SK-N-SH (cell line): ENCODE measurements around the gene ZNF628. TPM values are rescaled to one million over a fixed set of nuclear protein-coding genes. Genes with fewer than 3 reads are reported as not detected.

Experiments used
- CTCF ChIA-PET: fragments of 300-600, 350-600 bp; formaldehyde crosslinking; extraction: SDS; loops from one replicate; lab custom pipeline; 2021; lab: Yijun Ruan, JAX
- POLR2A ChIA-PET: fragments of 350-600 bp; sonication (Branson Sonifier 250); formaldehyde crosslinking; extraction: SDS; loops from one replicate; lab custom pipeline; 2020; ENCODE audit warnings: antibody characterized with exemption, inconsistent platforms; lab: Yijun Ruan, JAX
- DNase-seq: peaks from one replicate; pipeline ENCODE4 v3.0.0; 2012
- H2AFZ ChIP-seq: fragments of 200-600 bp; sonication (generic); 2 replicates; pipeline ENCODE4 v1.8.1; 2016; ENCODE audit warnings: antibody characterized with exemption, mild to moderate bottlenecking, low read depth
- H3F3A ChIP-seq: fragments of 200-600 bp; sonication (generic); replicated peaks from 2 replicates; pipeline ENCODE3; 2016; ENCODE audit warnings: antibody characterized with exemption, mild to moderate bottlenecking; ENCODE audit not compliant: insufficient read depth
- H3K27ac ChIP-seq, 2 experiments: fragments of 200-500 bp in 1 of 2; fragments of 200-600 bp in 1 of 2; sonication (Bioruptor generic) in 1 of 2; sonication (generic), shearing (Covaris generic) in 1 of 2; 2 replicates each; pipeline versions ENCODE4 v1.5.1 to v1.6.1; 2014 to 2016; ENCODE audit warnings: low read depth in 2 of 2, inconsistent platforms in 1 of 2, low read length in 1 of 2, mild to moderate bottlenecking in 1 of 2, mixed read lengths in 1 of 2
- H3K27me3 ChIP-seq: fragments of 200-600 bp; sonication (generic), shearing (Covaris generic); 2 replicates; pipeline ENCODE4 v1.6.1; 2016; ENCODE audit warnings: mixed run types; ENCODE audit not compliant: insufficient read depth
- H3K36me3 ChIP-seq, 2 experiments: fragments of 200-500 bp in 1 of 2; fragments of 200-600 bp in 1 of 2; sonication (Bioruptor generic) in 1 of 2; sonication (generic) in 1 of 2; replicated peaks in 1 of 2; 2 replicates each; pipeline versions ENCODE3 to v1.5.1; 2014 to 2016; ENCODE audit warnings: low read length in 1 of 2, mild to moderate bottlenecking in 1 of 2; ENCODE audit not compliant: insufficient read depth in 2 of 2, control insufficient read depth in 1 of 2
- H3K4me1 ChIP-seq, 2 experiments: fragments of 200-500 bp in 1 of 2; fragments of 200-600 bp in 1 of 2; sonication (Bioruptor generic) in 1 of 2; sonication (generic), shearing (Covaris generic) in 1 of 2; 2 replicates each; pipeline versions ENCODE4 v1.5.1 to v1.6.1; 2014 to 2016; ENCODE audit warnings: low read depth in 1 of 2, low read length in 1 of 2, mixed run types in 1 of 2; ENCODE audit not compliant: insufficient read depth in 2 of 2, control insufficient read depth in 1 of 2
- H3K4me2 ChIP-seq: fragments of 200-600 bp; sonication (generic), shearing (Covaris generic); 2 replicates; pipeline ENCODE4 v1.6.1; 2017; ENCODE audit warnings: mixed run types
- H3K4me3 ChIP-seq, 2 experiments: fragments of 200-500 bp in 1 of 2; fragments of 200-600 bp in 1 of 2; sonication (Bioruptor generic) in 1 of 2; sonication (generic), shearing (Covaris generic) in 1 of 2; 2 replicates each; pipeline versions ENCODE4 v1.5.1 to v1.8.1; 2014 to 2016; ENCODE audit warnings: low read depth in 2 of 2, inconsistent platforms in 1 of 2, low read length in 1 of 2, mild to moderate bottlenecking in 1 of 2, mixed read lengths in 1 of 2, moderate library complexity in 1 of 2
- H3K79me2 ChIP-seq: fragments of 200-600 bp; sonication (generic); 2 replicates; pipeline ENCODE4 v1.8.1; 2017; ENCODE audit warnings: mild to moderate bottlenecking; ENCODE audit not compliant: insufficient read depth
- H3K9ac ChIP-seq: fragments of 200-600 bp; sonication (generic); 2 replicates; pipeline ENCODE4 v1.6.1; 2017; ENCODE audit warnings: mixed run types
- H3K9me2 ChIP-seq: fragments of 200-600 bp; sonication (generic); 2 replicates; pipeline ENCODE4 v1.6.1; 2017; ENCODE audit warnings: mixed run types
- H3K9me3 ChIP-seq: fragments of 200-600 bp; sonication (generic); 2 replicates; pipeline ENCODE4 v1.6.1; 2017; ENCODE audit warnings: mixed run types, mild to moderate bottlenecking, moderate library complexity
- H4K20me1 ChIP-seq: fragments of 200-600 bp; sonication (generic); 2 replicates; pipeline ENCODE4 v1.6.1; 2017; ENCODE audit warnings: mild to moderate bottlenecking, mixed run types; ENCODE audit not compliant: insufficient read depth
- CHD2 ChIP-seq: fragments of 150-350 bp; IDR thresholded peaks from 2 replicates; pipeline ENCODE4 v1.6.1; 2018; ENCODE audit warnings: low read length; ENCODE audit not compliant: partially characterized antibody
- ELF1 ChIP-seq: IDR thresholded peaks from 2 replicates; pipeline ENCODE4 v1.4.0; 2012
- EZH2phosphoT487 ChIP-seq: fragments of 200-600 bp; sonication (generic); IDR thresholded peaks from 2 replicates; pipeline ENCODE4 v1.6.1; 2017; ENCODE audit warnings: low read depth, mixed run types, mild to moderate bottlenecking, antibody characterized with exemption, moderate library complexity, borderline replicate concordance
- FOXJ3 ChIP-seq: sonication (generic); formaldehyde crosslinking; IDR thresholded peaks from 2 replicates; pipeline ENCODE4 v1.5.1; 2020; ENCODE audit warnings: mild to moderate bottlenecking, missing genetic modification reagents
- GABPA ChIP-seq: IDR thresholded peaks from 2 replicates; pipeline ENCODE4 v1.4.0; 2012; ENCODE audit warnings: low read depth, mild to moderate bottlenecking
- JUND ChIP-seq: IDR thresholded peaks from 2 replicates; pipeline ENCODE4 v1.4.0; 2012
- MXI1 ChIP-seq: IDR thresholded peaks from 2 replicates; pipeline ENCODE4 v1.6.1; 2012; ENCODE audit warnings: mild to moderate bottlenecking, low read depth, low read length, improper control_type of control experiment
- RAD21 ChIP-seq: IDR thresholded peaks from 2 replicates; pipeline ENCODE4 v1.6.1; 2012; ENCODE audit warnings: mild to moderate bottlenecking, low read length
- RCOR1 ChIP-seq: fragments of 150-350 bp; IDR thresholded peaks from 2 replicates; pipeline ENCODE4 v1.6.1; 2017; ENCODE audit warnings: antibody characterized with exemption, low read length
- RFX5 ChIP-seq: IDR thresholded peaks from 2 replicates; pipeline ENCODE4 v1.6.1; 2012; ENCODE audit warnings: mild to moderate bottlenecking, improper control_type of control experiment, low read length
- RXRA ChIP-seq: IDR thresholded peaks from 2 replicates; pipeline ENCODE4 v1.4.0; 2012; ENCODE audit warnings: low read depth, mild to moderate bottlenecking, borderline replicate concordance
- WGBS: methylation state at CpG from one replicate; pipeline ENCODE4 v1.1.6; 2017; ENCODE audit warnings: low lambda C conversion rate; 5-methylcytosine and 5-hydroxymethylcytosine counted together
- polyA plus RNA-seq, 3 experiments: library from polyadenylated mRNA; depleted of rRNA; stranded (reverse); fragments of >200 nt; gene quantifications; 2 replicates each; pipeline ENCODE4 v1.2.3, GENCODE V29; 2012
- TF ChIP-seq, protein P1 (sequence below): fragments of 200-600 bp; sonication (generic); IDR thresholded peaks from 2 replicates; pipeline ENCODE4 v1.6.1; 2017; ENCODE audit warnings: antibody characterized with exemption, mild to moderate bottlenecking, moderate library complexity
- TF ChIP-seq, protein P2 (sequence below): IDR thresholded peaks from 2 replicates; pipeline ENCODE4 v1.6.1; 2012; ENCODE audit warnings: mild to moderate bottlenecking, low read depth, low read length, moderate library complexity
- TF ChIP-seq, protein P3 (sequence below): IDR thresholded peaks from 2 replicates; pipeline ENCODE4 v1.4.0; 2012; ENCODE audit warnings: low read depth, borderline replicate concordance

Gene ZNF628
- polyA plus RNA-seq, 1 of the 3 experiments (the other 2 are of a cell fraction), result 1.6 TPM

- H3K9me2 ChIP-seq, result no peaks in the 10 kb centered on the region
- H3K9me3 ChIP-seq, result no peaks in the 10 kb centered on the region
- ChIA-PET CTCF (interaction anchor here (1.1 to 15.1 kb wide), 4 partner anchors 15 to 150 kb away, joined by 3 to 162 read pairs (median 26); no protein-coding TSS in a partner anchor), POLR2A (interaction anchor here (0.7 kb wide), 1 partner anchor 15 kb away, joined by 4 read pairs; no protein-coding TSS in a partner anchor)
- H3K27me3 ChIP-seq, result no peaks in the 10 kb centered on the region
- H2AFZ ChIP-seq, result no peak overlapping the region
- H3K4me3 ChIP-seq, result no peak overlapping the region
- no peak for DNase-seq
- H3K27ac ChIP-seq, result no peak overlapping the region
- H3K4me1 ChIP-seq, result peaks cover 31 to 37% of the 10 kb centered on the region in 2 experiments; a peak in 3 of 4 replicates
- no peaks in the 10 kb centered on the region for H4K20me1 ChIP-seq
- no peak overlapping the region for H3K4me2 ChIP-seq
- H3K79me2 ChIP-seq, result peaks cover 35% of the 10 kb centered on the region
- WGBS, result 95% methylated on average over 37 of the region's 47 CpGs
- peaks cover 29% of the 10 kb centered on the region for H3F3A ChIP-seq
- H3K36me3 ChIP-seq, result peaks cover 0 to 7% of the 10 kb centered on the region in 2 experiments
- no peak for TF ChIP-seq MXI1
- no peak for TF ChIP-seq CHD2
- H3K9ac ChIP-seq, result no peak overlapping the region
Observed at GRCh38 chr19:55482967-55483705, 6.7 kb downstream of the ZNF628 start.

- no peak for DNase-seq
- Histone ChIP-seq H3K79me2 (peaks cover 27% of the 10 kb centered on the region), H3K4me2 (peak overlapping the region; percentile 91), H3K36me3 (peaks cover 0 to 7% of the 10 kb centered on the region in 2 experiments), H3K27me3 (no peaks in the 10 kb centered on the region), H3F3A (peaks cover 29% of the 10 kb centered on the region), H2AFZ (no peak overlapping the region), H3K9me3 (no peaks in the 10 kb centered on the region), H3K9ac (peak overlapping the region; percentile 86), H4K20me1 (no peaks in the 10 kb centered on the region), H3K4me1 (peaks cover 30 to 38% of the 10 kb centered on the region in 2 experiments; a peak in 3 of 4 replicates), H3K4me3 (peak overlapping the region; percentile 69 to 80), H3K9me2 (no peaks in the 10 kb centered on the region), H3K27ac (peak overlapping the region; percentile 95 to 97)
- TF ChIP-seq, protein P1, sequence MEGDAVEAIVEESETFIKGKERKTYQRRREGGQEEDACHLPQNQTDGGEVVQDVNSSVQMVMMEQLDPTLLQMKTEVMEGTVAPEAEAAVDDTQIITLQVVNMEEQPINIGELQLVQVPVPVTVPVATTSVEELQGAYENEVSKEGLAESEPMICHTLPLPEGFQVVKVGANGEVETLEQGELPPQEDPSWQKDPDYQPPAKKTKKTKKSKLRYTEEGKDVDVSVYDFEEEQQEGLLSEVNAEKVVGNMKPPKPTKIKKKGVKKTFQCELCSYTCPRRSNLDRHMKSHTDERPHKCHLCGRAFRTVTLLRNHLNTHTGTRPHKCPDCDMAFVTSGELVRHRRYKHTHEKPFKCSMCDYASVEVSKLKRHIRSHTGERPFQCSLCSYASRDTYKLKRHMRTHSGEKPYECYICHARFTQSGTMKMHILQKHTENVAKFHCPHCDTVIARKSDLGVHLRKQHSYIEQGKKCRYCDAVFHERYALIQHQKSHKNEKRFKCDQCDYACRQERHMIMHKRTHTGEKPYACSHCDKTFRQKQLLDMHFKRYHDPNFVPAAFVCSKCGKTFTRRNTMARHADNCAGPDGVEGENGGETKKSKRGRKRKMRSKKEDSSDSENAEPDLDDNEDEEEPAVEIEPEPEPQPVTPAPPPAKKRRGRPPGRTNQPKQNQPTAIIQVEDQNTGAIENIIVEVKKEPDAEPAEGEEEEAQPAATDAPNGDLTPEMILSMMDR, result no peak
- TF ChIP-seq, protein P2, sequence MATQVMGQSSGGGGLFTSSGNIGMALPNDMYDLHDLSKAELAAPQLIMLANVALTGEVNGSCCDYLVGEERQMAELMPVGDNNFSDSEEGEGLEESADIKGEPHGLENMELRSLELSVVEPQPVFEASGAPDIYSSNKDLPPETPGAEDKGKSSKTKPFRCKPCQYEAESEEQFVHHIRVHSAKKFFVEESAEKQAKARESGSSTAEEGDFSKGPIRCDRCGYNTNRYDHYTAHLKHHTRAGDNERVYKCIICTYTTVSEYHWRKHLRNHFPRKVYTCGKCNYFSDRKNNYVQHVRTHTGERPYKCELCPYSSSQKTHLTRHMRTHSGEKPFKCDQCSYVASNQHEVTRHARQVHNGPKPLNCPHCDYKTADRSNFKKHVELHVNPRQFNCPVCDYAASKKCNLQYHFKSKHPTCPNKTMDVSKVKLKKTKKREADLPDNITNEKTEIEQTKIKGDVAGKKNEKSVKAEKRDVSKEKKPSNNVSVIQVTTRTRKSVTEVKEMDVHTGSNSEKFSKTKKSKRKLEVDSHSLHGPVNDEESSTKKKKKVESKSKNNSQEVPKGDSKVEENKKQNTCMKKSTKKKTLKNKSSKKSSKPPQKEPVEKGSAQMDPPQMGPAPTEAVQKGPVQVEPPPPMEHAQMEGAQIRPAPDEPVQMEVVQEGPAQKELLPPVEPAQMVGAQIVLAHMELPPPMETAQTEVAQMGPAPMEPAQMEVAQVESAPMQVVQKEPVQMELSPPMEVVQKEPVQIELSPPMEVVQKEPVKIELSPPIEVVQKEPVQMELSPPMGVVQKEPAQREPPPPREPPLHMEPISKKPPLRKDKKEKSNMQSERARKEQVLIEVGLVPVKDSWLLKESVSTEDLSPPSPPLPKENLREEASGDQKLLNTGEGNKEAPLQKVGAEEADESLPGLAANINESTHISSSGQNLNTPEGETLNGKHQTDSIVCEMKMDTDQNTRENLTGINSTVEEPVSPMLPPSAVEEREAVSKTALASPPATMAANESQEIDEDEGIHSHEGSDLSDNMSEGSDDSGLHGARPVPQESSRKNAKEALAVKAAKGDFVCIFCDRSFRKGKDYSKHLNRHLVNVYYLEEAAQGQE, result no peak
- TF ChIP-seq FOXJ3 (no peak), GABPA (no peak), JUND (no peak), RFX5 (no peak), RCOR1 (no peak), RAD21 (no peak), ELF1 (no peak), EZH2phosphoT487 (no peak), RXRA (no peak), MXI1 (no peak)
- TF ChIP-seq, protein P3, sequence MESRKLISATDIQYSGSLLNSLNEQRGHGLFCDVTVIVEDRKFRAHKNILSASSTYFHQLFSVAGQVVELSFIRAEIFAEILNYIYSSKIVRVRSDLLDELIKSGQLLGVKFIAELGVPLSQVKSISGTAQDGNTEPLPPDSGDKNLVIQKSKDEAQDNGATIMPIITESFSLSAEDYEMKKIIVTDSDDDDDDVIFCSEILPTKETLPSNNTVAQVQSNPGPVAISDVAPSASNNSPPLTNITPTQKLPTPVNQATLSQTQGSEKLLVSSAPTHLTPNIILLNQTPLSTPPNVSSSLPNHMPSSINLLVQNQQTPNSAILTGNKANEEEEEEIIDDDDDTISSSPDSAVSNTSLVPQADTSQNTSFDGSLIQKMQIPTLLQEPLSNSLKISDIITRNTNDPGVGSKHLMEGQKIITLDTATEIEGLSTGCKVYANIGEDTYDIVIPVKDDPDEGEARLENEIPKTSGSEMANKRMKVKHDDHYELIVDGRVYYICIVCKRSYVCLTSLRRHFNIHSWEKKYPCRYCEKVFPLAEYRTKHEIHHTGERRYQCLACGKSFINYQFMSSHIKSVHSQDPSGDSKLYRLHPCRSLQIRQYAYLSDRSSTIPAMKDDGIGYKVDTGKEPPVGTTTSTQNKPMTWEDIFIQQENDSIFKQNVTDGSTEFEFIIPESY, result no peak
- WGBS, result 90% methylated on average over 18 of the region's 46 CpGs
- ChIA-PET POLR2A (interaction anchor here (1.2 to 2.3 kb wide), 2 partner anchors 8 to 20 kb away, joined by 8 to 15 read pairs; partner anchors contain the start of gene ZNF628), CTCF (interaction anchor here (1.1 to 15.1 kb wide), 5 partner anchors 13 to 149 kb away, joined by 3 to 162 read pairs (median 6); no protein-coding TSS in a partner anchor)
Observed at GRCh38 chr19:55483706-55484592, 7.5 kb downstream of the ZNF628 start.
